Gastrocnemius medialis (tissue), 4 donors: Measurements from ENCODE around the gene GPR143.

Experiments used
- POLR2A ChIP-seq, 2 donors: fragments of 450-650 bp; IDR thresholded peaks; one replicate each; pipeline ENCODE4 v1.6.1; 2017; ENCODE audit warnings: antibody characterized with exemption in 2 of 2, mild to moderate bottlenecking in 2 of 2, moderate library complexity in 2 of 2
- TF ChIP-seq, protein P1 (sequence below), 5 experiments: fragments of 450-650 bp in 3 of 5; fragments of 200-600 bp in 2 of 5; sonication (generic) in 2 of 5; IDR thresholded peaks in 4 of 5; conservative IDR thresholded peaks in 1 of 5; 1 replicate in 4 of 5; 2 replicates in 1 of 5; pipeline ENCODE4 v1.5.1; 2016 to 2019; ENCODE audit warnings: antibody characterized with exemption in 5 of 5, mild to moderate bottlenecking in 3 of 5, moderate library complexity in 3 of 5

DNA sequence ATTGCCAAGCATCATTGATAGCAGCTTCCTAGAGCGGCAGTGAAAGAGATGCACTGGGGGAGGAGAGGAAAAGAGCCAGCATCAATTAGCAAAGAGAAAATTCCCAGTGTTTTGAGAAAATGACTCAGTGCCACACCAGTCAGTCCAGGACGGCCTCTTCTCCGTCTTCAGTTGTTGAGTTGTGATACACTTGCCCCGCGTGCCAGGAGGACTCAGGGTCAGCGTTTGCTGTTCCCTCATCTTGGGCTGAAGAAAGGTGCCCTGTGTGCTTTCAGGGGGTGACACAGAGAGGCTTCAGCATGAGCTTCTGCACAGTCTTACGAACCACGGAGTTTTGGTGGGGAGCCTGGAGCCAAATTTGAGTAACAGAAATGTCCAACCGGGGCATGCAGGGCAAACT, 82.3 kb downstream of the GPR143 start:
- TF ChIP-seq, protein P1, sequence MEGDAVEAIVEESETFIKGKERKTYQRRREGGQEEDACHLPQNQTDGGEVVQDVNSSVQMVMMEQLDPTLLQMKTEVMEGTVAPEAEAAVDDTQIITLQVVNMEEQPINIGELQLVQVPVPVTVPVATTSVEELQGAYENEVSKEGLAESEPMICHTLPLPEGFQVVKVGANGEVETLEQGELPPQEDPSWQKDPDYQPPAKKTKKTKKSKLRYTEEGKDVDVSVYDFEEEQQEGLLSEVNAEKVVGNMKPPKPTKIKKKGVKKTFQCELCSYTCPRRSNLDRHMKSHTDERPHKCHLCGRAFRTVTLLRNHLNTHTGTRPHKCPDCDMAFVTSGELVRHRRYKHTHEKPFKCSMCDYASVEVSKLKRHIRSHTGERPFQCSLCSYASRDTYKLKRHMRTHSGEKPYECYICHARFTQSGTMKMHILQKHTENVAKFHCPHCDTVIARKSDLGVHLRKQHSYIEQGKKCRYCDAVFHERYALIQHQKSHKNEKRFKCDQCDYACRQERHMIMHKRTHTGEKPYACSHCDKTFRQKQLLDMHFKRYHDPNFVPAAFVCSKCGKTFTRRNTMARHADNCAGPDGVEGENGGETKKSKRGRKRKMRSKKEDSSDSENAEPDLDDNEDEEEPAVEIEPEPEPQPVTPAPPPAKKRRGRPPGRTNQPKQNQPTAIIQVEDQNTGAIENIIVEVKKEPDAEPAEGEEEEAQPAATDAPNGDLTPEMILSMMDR (IDR thresholded peaks at IDR 0.05 in 4 of 5, conservative IDR thresholded peaks at IDR 0.05 in 1 of 5) = no peak
- TF ChIP-seq POLR2A (IDR thresholded peaks at IDR 0.05) = no peak
